GM04503 (cell line): ENCODE data around the gene RNASE7.

Source experiments
- DNase-seq: peaks from one replicate; pipeline ENCODE4 v3.0.0-alpha.2; 2012; ENCODE audit warnings: low read depth

Gene RNASE7

DNA sequence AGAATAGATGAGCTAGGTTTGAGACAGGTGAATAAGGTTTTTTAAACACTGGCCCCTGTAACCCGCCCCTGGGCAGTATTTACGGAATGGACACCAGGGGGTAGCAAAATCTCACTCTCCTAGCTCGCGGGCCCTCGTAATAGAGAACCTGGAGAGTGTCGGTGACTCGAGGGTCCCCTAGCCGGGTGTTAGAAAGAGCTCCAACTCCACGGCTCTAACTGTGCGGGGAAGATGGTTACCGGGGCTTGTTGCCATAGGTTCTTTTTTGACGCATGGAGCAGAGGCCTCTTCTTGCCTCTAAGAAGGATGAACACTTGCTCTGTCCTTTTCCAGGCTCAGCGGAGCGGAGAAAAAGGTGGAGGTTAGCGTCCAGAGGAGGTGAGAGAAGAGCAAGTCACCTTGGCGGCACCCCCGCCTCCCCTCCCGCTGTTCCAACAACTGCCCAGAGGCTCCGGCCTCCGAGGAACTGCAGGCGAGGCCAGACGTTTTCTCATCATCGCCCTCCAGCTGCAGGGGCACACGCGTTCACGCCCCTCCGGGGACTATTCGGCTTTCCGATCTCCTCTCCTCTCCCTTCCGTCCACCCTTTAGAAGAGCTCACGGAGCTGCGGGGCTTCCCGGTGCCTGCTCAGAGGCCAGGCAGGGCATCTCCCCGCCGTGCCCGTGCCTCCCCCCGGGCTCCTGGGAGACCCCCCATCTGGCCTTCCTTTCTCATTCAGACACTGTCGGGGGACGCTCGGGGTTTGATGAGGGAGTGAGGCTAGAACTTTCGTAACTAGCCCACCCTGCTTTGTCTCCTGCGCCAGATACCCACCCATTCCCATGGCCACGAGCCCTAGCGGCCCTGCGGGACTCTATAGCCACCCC, 26.6 kb downstream of the RNASE7 start:
- DNase-seq, result no peak

DNA sequence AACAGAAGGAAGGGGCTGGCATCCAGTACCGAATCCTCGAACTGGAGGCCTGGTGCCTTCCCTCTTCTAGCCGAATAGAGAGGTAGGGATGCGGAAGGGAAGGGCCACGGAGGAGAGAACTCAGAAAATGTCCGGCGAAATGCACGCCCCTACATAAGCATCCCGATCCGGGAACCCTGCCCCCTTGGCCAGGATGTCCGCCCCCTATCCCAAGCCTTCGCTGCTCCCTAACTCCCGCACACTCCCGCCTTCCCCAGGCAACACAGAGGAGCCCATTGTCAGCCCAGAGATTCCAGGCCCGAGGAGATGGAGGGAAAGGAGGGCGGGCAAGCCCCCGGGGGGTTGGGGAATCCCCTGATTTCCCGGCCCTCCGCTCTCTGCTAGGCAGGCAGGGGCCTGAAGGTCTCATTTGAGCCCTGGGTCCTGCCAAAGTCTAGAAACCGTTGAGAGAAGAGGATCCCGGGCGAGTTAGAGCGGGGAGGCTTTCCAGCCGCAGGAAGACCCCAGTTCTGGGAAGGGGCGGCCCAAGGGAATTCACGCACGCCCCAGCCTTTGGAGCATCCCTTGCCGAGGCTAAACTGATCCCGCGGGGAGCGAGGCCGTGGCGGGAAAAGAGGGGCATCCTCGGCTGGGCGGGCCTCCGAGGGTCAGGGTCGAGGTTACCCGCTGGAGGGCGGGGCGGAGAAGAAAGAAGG, 27.4 kb downstream of the RNASE7 start:
- no peak for DNase-seq

DNA sequence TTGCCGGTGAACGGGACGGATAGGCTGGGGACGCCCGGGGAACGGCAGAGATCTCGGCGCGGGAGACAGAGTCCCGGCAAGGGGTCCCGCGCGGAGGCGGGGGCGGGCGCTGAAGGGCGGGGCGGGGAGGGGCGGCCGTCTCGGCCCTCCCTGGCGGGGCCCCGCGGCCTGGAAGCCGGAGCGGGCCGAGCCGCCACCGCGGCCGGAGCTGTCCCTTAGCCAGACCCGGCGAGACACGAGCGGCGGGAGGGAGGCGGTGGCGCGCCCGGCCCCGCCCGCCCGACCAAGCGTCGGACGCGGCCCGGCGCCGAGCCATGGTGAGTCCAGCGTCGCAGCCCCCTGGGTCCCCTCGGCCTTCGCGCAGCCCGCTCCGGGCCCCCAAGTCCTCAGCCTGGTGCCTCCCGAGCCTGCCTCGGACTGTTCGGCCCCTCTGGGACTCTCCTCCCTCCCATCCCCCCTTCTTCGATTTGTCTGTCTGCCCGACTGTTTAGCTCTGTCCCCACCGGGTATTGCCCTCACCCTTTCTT, 28.0 kb downstream of the RNASE7 start, which contains the start of gene ARHGEF40:
Gene ARHGEF40, plus strand, starts transcription at position 222 of the 527 bp plus-strand sequence. Its CDS starts 93 bp downstream, at position 315.
- DNase-seq, result no peak

DNA sequence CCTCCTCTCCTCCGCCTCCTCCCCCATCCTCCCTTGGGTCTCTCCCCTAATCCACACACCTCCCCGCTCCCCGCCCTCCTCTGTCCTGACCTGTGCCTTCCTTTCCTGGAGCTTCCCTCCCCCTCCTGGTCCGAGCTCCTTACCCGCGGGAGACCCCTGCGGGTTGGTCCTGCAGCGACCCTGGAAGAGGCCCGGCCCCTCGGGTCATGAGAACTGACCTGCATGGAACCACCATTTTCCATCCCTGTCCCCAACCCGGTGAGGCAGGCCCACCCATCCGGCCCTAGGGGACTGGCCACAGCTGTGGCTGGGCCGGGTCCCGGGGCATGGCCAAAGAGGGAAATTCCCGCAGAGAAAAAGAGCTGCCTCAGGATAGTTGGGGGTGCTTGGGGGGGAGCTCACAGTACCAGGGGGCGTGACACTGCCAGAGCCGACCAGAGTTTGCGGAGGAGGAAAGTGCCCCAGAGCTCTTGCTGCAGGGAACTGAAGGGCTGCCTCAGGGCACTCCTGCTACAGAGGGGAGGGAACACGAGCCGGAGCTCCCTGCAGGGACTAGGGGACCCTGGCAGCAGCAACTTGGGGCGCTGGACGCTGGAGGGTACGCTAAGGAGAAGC, 28.6 kb downstream of the RNASE7 start:
- no peak for DNase-seq

DNA sequence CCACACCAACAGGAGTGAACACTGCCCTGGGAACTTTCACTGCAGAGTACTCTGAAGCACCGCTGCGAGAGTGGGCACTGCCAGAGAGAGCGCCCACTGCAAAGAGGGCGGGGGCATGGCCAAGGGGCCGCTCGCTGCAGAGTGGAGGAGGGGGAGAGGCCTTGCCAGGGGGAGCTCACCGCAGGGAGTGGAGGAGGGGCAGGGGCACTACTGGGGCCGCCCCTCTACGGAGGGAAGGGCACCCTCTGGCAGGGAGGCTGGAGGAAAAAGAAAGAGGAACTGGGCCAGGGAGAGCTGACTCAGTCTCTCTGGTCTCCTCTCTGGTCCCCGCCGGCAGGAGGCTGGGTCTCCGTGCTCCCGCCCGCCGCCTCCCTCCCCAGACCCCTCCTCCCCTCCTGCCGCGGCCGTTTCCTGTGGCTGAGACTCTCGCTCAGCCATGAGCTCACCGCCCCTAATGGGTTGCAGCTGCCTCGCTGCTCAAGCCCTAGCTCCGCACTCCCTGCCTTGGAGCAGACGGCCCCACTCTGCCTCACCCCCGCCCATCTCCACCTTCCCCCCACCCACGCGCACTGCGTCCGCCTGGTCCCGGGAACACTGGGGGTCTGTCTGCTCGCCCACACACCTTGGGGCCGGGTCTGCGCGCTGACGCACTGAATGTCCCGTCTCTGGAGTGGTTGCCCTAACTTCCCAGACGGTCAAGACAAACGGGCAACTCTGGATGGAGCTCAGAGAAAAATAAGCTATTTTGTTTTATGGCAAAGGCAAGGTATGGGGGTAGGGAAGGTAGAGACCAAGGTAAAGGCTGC, 29.3 kb downstream of the RNASE7 start:
- peak; percentile 68 for DNase-seq

DNA sequence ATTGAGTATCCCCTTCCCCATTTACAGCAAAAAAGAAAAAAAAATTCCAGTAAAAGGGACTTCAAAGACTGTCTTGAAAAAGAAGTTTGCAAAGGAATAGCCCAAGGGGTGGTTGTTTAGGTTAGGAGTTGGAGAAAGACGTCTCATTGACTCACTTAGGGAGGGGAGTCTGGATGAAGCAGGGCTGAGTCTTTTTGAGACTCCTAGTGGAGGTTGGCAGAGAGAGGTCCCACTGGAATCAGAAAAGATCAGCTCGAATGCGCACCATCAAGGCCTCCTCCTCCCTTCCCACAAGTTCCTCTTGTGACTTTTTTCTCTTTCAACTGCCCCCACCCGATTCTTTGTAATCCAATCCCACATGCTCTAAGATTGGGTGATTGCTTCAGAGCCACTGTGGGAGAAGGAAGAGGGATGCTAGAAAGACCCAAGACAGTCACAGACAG, 29.9 kb downstream of the RNASE7 start:
- peak; percentile 63 for DNase-seq

DNA sequence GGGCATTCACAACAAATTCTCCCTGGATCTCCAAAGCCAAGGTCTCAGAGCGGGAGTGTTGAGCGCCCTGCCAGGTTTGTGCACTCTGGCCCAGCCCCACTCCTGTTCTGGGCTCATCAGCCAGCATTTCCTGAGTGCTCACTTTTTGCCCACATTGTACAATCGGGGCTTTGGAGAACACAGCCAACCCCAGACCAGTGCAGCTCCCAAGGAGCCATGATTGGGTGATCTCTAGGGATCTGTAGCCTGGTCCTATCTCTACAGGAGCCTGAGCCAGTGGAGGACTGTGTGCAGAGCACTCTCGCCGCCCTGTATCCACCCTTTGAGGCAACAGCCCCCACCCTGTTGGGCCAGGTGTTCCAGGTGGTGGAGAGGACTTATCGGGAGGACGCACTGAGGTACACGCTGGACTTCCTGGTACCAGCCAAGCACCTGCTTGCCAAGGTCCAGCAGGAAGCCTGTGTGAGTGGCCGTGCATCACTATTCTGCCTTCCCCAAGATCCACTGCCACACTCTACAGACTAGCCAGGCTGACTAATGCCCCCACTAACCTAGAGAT, 30.7 kb downstream of the RNASE7 start:
- no peak for DNase-seq

DNA sequence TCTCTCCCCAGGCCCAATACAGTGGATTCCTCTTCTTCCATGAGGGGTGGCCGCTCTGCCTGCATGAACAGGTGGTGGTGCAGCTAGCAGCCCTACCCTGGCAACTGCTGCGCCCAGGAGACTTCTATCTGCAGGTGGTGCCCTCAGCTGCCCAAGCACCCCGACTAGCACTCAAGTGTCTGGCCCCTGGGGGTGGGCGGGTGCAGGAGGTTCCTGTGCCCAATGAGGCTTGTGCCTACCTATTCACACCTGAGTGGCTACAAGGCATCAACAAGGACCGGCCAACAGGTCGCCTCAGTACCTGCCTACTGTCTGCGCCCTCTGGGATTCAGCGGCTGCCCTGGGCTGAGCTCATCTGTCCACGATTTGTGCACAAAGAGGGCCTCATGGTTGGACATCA, 31.8 kb downstream of the RNASE7 start:
- no peak for DNase-seq

DNA sequence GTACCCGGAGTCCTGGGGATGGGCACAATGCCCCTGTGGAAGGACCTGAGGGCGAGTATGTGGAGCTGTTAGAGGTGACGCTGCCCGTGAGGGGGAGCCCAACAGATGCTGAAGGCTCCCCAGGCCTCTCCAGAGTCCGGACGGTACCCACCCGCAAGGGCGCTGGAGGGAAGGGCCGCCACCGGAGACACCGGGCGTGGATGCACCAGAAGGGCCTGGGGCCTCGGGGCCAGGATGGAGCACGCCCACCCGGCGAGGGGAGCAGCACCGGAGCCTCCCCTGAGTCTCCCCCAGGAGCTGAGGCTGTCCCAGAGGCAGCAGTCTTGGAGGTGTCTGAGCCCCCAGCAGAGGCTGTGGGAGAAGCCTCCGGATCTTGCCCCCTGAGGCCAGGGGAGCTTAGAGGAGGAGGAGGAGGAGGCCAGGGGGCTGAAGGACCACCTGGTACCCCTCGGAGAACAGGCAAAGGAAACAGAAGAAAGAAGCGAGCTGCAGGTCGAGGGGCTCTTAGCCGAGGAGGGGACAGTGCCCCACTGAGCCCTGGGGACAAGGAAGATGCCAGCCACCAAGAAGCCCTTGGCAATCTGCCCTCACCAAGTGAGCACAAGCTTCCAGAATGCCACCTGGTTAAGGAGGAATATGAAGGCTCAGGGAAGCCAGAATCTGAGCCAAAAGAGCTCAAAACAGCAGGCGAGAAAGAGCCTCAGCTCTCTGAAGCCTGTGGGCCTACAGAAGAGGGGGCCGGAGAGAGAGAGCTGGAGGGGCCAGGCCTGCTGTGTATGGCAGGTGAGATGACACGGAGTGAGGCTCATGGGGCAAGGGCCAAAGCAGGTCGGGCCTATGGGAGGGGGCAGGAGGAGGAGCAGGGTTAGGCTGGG, 32.5 kb downstream of the RNASE7 start:
- no peak for DNase-seq

DNA sequence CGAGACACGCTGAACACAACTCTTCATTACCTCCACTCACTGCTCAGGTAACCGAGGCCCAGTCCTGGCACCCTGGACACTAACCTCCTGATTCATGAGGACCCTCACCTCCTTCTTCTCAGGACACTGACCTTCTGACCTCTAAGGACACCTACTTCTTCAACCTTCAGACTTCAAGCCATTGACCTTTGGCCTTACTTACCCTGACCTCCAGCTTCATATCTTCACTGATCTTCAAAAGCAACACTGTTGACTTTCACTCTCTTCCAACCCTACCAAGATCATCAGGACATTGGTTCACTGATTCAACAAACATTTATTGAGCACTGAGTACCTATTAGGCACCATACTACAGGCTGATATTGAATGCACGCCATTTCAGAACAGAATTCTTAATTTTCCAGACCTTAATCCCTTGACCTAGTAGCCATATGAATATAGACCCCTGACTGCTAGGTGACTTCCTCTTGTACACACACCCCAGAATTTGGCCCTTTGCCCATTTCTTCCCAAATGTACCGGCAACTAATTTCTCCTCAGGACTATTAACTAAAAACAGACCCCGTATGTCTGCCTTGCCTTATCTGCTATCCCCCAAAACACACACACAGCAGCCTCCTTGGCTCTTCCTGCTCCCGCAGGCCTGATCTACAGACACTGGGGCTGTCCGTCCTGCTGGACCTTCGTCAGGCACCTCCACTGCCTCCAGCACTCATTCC, 33.7 kb downstream of the RNASE7 start:
- DNase-seq, result no peak

DNA sequence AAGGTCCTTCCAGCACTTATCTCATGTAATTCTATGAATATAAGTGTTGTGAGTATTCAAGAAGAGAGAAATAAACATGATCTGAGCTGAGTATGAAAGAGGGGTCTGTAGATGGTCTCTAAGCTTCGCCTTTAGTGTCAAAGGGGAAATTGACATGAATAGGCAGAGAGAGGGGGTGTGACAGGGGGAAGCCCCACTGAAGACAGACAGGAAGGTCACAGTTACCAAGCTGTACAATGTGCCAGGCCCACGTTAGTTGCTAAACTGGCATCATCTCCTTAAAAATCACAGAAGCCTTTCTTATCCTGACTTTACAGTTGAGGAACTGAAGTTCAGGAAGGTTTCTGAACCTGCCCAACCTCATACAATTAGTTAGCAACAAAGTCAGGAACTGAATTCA, 35.5 kb downstream of the RNASE7 start:
- DNase-seq, result no peak

DNA sequence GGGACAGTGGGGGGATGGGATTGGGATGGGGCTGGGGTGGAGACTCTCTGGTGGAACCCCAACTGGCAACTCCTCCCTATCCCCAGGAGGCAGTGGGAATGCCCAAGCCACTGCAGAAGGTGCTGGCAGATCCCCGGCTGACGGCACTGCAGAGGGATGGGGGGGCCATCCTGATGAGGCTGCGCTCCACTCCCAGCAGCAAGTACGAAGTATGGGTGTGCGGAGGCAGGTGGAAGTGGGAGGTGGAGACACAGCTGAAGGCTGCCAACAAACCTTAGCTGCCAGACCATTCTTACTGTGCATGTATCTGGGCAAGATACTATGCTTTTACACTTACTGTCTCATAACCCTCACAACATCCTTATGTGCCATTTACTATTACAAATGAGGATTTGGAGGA, 36.1 kb downstream of the RNASE7 start:
- DNase-seq, result no peak

DNA sequence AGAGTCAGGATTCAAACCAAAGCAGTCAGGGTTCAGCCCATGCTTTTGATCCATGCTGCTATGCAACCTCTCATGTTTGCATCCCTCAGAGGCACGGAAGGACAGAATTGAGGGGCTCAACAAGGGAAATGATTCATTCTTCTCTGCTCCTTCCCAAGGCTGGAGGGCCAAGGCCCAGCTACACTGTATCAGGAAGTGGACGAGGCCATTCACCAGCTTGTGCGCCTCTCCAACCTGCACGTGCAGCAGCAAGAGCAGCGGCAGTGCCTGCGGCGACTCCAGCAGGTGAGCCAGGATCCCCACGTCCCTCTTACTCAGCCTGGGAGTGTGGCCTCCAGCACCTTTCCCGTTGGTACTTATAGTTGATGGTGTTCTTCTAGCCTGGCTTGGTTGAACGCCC, 36.6 kb downstream of the RNASE7 start:
- DNase-seq, result no peak

DNA sequence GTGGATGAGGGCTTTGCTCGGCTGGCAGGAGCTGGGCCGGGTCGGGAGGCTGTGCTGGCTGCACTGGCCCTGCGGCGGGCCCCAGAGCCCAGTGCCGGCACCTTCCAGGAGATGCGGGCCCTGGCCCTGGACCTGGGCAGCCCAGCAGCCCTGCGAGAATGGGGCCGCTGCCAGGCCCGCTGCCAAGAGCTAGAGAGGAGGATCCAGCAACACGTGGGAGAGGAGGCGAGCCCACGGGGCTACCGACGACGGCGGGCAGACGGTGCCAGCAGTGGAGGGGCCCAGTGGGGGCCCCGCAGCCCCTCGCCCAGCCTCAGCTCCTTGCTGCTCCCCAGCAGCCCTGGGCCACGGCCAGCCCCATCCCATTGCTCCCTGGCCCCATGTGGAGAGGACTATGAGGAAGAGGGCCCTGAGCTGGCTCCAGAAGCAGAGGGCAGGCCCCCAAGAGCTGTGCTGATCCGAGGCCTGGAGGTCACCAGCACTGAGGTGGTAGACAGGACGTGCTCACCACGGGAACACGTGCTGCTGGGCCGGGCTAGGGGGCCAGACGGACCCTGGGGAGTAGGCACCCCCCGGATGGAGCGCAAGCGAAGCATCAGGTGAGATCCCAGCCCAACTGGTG, 39.5 kb downstream of the RNASE7 start:
- DNase-seq, result no peak

DNA sequence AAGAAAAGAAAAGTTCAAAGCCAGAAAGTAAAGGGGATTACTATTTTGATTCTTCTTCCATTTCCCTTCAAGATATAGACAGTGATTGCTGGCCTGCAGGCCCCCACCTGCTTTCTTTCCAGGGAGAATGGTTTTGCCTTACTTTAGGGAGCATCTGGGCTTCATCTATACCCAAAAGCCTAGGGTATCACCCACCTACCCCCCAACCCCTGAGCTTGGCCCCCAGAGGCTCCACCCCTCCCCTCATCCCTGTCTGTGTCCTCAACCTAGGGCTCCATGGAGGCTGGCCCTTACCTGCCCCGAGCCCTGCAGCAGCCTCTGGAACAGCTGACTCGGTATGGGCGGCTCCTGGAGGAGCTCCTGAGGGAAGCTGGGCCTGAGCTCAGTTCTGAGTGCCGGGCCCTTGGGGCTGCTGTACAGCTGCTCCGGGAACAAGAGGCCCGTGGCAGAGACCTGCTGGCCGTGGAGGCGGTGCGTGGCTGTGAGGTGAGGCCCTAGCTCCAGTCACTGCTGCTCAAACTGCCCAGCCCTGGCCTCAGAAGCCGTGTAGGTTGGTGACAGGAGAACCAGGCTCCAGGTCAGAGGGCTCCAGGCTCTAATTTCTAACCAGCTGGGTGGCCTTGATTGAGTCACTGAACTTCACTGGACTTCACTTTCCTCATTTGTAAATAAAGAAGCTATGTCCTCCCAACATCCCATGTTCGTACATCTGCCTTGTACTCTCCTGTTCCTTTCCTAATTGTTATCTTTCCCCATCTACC, 41.6 kb downstream of the RNASE7 start:
- DNase-seq, result no peak

DNA sequence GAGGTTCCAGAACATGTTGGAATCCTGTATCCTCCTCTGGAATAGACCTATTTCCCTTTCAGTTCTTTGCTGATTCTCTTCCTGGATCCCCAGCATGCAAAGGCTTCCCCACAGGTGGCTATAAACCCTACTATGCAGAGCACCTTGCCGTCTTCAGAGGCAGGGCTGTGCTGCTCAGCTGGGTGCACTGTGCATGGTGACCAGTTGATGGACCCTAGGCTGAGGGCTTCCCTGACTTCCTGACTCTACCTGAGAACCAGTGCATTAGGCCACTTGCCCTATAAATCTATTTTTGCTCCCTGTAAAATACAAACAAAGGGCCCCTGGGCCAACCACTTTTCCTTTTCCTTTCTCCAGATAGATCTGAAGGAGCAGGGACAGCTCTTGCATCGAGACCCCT, 42.2 kb downstream of the RNASE7 start:
- no peak for DNase-seq

DNA sequence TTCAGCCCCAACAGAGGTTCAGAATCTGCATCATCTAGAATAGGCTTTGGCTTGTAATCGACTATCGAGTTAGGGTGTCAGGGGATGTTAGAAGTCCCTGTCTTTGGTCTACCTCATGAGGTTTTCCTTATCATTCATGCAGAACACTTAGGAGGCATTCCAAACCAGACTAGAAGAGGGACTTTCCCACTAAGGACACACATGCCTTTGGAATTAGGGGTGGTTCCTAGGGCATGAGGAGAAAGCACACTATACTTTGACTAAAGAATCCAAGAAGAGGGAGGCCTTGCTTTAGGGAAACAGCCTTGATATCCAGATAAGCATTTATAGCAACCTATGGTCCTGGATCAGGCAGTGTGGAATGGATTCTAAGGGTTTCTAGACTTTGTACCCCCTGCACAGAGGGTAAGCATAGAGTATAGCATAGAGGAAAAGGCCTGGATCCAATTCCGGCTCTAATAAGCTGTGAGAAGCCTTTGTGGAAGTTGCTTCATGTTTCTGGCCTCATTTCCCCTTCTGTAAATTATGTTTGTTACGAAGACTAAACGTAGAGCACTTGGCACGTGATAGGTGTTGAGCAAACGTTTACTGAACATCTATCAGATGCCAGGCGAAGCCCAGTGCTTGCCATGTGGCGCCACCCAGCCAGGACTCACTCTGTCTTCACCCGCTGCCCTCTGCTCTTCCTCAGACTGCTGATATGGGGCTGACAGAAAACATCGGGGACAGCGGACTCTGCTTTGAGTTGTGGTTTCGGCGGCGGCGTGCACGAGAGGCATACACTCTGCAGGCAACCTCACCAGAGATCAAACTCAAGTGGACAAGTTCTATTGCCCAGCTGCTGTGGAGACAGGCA, 43.1 kb downstream of the RNASE7 start:
- DNase-seq, result peak; percentile 51

DNA sequence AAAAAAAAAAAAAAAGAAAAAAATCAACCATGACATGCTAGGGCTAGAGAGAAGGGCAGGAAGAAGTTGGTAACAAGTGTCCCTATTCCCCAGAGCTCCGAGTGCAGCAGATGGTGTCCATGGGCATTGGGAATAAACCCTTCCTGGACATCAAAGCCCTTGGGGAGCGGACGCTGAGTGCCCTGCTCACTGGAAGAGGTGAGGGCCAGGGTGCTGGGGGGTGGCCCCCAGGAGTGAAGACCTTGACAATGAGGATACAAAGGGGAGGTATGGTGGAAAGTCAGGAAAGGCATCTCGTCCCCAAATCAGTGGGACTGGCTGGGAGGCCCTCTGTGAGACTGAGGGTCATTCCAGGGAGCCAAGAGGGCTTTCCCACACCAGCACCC, 44.7 kb downstream of the RNASE7 start:
- no peak for DNase-seq
